GM18498 (cell line): Measurements from ENCODE around the gene KCNJ6.
"Not testable (repeated sequence)": the region's sequence is repeated elsewhere in the genome, so short reads cannot be mapped to it uniquely, and the experiment has no call there.

Experiments
- ATAC-seq: cut with Tn5 transposase; IDR thresholded peaks from one replicate; pipeline ENCODE4 v1.9.1; 2021; ENCODE audit warnings: mild to moderate bottlenecking, moderate library complexity; ENCODE audit not compliant: unreplicated experiment

Gene KCNJ6, protein sequence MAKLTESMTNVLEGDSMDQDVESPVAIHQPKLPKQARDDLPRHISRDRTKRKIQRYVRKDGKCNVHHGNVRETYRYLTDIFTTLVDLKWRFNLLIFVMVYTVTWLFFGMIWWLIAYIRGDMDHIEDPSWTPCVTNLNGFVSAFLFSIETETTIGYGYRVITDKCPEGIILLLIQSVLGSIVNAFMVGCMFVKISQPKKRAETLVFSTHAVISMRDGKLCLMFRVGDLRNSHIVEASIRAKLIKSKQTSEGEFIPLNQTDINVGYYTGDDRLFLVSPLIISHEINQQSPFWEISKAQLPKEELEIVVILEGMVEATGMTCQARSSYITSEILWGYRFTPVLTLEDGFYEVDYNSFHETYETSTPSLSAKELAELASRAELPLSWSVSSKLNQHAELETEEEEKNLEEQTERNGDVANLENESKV

DNA sequence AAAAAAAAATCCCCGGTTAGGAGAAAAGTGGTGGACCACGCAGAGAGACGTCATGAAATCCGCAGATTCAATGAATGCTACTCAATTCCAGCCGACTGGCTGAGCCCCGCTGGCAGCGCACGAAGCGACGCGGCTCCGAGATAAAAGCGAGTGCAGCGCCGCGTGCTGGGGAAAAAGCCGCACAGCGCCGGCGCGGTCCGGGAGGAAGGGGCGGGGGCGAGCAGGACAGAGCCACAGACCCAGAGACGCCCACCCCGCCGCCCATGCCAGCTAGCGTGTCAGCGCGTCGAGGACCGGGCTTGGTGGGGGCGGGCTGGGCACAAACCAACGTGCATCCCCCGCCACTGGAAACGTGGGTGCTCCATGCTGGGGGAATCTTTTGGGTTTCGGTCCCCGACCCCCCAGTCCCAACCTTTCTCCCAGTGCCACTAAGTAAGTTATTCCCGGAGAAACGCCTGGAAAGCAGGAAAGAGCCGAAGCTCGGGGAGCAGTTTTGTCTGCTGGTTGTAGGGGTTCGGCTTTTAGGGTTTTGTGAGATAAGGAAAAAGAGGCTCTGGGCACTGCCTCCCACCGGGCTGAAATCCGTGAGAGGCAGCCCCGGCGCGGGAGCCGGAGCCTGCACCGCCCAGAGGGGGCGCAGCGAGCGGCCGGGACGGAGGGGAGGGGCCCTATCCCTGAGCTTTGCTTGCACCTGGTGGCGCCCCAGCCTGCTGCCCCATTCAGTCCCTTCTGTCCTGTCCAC, at the start of gene KCNJ6:
TSS of gene KCNJ6 (minus strand) at position 148 of the 742 bp plus-strand sequence. CDS start 75,775 bp downstream, outside the sequence.
- ATAC-seq = no peak

DNA sequence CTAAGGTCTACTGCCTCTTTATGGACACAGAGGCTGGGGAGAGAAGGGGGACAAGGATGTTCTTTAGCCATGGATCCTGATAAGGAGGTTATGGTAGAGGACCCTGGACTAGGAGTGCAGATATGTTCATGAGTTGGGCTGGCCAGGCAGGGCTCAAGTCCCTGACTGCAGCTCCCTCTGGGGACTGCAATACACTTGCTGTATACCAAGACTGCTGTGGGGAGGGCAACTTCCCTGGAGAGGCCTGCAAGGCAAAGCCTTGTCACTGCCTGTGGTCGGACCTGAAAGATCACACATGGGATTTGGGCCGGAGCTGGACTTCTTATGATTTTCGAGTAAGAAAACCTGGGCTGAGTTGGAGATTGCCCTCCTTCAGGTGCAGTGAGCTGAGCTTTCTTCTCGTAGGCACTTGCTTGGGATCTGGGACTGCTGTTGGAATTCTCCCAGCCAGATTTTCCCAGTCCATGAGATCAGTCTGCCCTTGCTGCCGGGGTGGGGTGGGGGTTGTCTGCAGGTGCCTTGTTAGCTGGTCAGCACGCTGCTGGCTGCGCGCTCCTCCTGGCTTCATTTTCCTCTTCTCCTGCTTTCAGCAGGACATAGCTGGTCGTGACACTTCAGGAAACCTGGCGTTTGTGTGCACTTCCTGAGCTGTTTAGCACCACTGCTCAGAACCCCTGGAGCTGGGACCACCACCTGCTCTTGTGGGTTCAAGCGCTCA, 49.0 kb upstream of the KCNJ6 start:
- ATAC-seq = no peak

DNA sequence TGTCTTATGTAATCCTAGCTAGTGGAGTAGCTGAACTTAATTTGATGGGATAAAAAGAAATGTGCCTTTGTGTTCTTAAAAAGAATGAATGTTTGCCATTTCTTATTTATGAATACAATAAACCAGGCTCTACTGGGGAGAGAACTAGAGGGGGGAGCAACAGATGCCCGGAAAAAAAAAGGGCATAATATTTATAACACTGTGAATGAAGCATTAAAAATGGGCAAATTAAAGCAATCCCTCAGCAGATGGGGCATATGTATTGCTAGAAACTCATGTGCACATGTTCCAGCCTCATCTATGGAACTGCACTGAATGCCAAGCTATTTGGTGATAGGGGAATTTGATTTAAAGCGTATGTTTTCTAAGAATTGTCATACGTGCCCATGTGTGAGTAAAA, 42.3 kb upstream of the KCNJ6 start:
- no peak for ATAC-seq

DNA sequence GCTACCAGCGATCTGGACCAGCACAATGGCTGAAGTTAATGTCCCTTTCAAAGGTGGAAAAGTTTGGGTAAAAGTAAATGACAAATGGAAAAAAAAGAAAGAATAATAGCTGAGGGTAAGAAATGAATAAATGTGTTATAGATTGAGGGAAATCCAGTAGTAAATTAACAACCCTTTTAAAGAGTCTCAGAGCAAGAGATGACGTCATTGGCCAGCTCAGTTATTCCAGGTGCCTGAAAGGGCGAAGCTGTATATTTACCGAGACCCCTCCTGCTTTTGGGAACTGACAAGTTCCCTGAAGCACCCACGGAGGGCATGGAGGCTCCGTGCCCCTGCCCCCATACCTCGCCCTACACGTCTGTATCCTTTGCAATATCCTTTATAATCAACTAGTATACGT, 40.5 kb upstream of the KCNJ6 start:
- no peak for ATAC-seq

DNA sequence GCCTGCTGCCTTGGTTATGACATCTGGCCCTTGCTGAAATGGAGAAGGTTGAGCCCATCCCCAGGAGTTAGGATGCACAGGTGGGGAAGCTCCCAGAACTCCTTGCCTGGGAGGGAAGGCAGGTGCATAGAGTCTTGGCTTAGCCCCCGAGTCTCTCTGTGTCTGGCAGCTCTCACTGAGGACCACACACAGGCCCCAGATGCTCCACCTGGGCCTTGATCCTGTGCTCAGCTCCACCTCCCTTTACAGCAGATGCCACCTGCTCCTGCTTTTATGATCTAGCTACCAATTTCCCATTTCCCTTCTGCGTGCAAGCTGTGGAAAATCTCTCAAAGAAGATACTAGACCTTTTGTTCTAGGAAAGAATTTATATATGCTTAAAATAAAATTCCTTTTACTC, 28.8 kb upstream of the KCNJ6 start:
- no peak for ATAC-seq

DNA sequence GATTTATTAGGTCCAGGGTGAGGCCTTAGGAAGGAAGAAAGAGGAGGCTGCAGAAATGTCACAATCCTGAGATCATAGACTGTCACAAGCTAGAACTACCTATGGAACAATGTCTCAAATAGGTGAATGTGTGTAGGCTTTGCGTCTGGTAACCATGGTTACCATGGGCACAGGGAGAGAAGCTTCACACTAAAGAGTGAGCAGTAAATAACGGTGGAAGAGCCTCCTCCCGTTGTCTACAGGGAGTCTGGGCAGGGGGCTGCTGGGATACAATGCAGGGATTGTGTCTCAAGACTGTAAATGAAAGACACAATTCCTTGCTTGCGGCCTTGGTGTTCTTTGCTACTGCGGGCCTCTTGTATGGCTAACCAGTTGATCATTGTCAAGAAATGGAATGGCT, 28.2 kb upstream of the KCNJ6 start:
- ATAC-seq = no peak

DNA sequence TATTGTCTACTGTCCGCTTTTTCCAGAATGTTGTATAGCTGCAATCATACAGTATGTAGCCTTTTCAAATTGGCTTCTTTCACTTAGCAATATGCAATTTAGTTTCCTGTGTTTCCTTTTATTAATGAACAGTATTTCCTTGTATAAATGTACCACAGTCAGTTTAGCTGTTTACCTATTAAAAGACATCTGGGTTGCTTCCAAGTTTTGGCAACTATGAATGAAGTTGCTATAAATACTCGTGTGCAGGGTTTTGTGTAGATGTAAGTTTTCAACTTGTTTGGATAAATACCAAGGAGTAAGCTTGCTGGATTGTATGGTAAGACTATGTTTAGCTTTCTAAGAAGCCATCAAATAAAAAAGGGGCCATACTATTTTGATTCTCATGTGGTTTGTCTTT, 24.4 kb upstream of the KCNJ6 start:
- no peak for ATAC-seq

DNA sequence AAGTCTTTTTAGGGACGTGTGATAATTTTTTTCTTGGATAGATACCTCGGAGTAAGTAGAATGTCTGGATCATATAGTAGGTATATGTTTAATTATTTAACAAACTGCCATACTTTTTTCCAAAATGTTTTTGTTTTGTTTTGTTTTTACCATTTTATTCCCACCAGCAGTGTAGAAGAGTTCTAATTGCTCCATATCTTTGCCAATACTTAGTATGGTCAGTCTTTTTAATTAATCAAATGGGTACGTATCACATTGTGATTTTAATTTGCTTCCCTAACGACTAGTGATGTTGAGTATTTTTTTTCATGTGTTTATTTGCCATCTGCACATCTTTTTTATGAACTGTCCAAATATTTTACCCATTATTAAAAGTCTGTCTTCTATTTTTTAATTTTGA, 23.6 kb upstream of the KCNJ6 start:
- no peak for ATAC-seq

DNA sequence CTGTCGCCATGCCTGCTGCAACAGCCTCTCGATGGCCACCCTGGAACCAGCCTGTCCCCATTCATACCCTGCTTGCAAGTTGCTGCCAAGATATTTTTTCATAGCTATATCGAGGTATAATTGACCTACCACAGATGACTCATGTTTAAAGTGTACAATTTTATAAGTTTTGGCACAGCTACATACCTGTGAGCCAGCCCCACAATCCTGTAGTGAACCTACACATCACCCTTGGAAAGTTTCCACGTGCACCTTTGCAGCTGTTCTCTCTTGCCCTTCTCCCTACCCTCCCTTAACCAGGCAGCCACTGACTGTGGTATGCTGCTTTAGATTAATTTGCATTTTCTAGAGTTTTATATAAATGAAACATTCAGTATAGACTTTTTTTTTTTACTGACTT, 23.0 kb upstream of the KCNJ6 start:
- ATAC-seq = no peak

DNA sequence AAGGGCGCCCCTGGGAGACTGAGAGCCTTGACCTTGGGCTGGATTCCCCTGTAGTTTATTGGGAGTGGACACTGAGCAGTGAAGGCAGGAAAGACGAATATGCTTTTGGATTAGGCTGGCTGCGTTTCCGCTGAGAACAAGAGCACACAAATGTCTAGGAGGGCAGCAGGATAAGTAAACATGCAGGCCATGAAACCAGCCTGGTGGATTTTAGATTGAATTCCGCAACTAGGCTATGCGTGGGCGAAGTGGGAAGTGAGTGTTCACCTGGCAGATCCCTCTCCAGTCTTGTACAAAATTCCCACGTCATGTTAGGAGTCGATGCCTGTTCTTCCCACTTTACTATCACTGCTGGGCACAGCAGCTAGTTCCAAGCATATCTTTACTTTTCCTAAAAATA, 21.4 kb upstream of the KCNJ6 start:
- no peak for ATAC-seq

DNA sequence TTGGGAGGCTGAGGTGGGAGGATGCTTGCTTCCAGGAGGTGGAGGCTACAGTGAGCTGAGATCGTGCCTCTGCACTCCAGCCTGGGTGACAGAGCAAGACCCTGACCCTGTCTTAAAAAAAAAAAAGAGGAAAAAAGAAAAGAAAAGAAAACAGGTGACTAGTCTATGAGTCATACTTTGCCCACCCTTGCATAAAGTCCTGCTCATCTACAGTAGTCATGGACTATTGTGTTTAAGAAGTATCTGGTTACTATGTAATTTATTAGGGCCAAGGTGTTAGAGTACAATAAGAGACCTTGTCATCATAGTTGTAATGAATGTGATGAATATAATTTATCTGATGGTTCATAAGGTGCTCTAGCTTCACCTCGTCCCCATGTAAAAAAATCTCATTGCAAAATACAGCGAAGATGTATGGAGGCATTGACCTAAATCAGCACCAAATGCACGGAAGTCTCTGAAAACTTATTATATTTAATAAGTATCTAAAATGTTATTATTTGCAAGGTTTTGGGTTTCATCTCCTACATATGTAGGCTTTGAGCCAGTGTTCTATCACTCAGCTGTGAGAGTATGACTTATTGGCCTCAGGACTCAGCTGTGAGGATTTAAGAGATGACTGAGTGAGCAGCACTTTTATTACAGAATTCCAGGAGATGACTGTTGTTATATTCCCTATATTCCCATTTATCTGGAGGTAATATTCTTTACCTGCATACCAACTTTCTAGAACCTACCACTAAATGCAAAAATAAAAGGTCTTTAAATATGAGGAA, 19.9 kb upstream of the KCNJ6 start:
- ATAC-seq = no peak

DNA sequence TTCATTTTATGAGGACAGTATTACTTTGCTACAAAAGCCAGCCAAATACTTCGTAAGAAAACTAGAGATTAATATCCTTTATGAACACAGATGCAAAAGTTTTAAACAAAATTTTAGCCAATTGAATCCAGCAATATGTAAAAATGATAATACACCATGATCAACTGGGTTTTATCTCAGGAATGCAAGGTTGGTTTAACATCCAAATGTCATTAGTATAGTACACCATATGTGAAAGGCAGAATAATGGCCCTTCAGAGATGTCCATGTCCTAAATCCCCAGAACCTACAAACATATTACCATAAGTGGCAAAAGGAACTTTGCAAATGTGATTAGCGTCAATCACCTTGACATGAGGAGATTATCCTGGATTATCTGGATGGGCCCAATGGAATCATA, 16.7 kb upstream of the KCNJ6 start:
- no peak for ATAC-seq

DNA sequence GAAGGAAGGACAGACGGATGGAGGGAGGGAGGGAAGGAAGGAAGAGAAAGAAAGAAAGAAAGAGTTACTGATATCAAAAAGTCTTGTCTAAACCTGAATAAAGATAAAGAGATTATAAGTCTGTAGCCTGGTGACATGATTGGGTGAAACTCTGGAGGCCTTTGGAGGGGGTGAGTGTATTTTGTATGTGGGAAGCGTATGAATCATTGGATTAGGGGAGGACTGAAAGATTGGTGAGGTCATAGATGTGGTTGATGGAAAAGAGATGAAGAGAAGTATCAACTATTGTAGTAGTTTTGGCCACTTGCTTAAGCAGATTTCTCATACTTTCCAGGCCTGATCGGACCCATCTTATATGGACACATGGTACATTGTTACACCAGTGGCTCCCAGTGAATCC, 11.5 kb upstream of the KCNJ6 start:
- ATAC-seq = no peak

DNA sequence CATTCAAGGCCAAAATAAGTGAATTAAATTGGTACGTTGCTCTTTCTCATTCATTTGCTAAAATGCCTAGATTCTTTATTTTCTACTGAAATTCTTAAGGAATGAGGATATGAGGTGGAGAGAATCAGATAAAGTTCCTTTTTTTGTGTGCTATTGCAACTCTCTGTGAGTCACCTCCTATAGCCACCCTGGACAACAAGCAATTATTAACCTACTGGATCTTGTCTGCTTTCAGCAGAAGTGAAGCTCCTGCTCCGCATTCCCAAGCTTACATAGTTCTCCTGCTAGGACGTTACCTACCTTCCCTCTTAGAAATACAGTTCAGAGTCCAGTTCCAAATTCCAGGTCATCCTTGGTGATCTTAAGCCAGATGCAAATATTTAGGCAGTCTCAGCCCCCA, 4.8 kb upstream of the KCNJ6 start:
- ATAC-seq = no peak

DNA sequence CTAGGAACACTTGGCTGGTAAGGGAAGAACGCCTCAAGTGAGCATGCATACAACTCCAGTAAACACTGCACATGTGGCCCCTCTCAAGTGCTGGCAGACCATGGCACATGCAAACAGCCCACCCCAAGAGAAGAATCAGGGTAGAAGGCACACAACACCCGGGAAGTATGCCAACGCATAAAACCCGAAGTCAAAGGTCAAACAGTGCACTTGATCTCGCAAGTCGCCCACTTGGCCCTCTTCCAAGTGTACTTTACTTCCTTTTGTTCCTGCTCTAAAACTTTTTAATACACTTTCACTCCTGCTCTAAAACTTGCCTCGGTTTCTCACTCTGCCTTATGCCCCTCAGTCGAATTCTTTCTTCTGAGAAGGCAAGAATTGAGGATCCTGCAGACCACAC, 4.0 kb upstream of the KCNJ6 start:
- ATAC-seq = not testable (repeated sequence)

DNA sequence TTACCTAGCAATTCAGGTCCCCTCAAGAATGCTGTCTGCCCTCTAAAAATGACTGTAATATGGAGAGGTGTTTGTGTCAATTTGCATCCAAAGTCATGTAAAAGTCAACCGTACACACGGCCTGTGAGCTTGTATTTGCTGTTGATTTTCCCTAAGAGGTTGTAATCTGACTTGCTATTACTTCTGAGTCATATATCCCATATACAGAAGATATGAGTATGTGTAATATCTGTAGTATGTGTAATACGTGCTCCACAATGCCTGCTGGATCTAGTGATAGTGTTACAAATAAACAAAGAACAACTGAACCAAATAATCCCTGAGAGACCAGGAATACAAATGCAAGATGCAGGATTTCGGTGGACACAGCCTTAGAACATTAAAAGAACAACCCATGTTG, 1.4 kb upstream of the KCNJ6 start:
- no peak for ATAC-seq

DNA sequence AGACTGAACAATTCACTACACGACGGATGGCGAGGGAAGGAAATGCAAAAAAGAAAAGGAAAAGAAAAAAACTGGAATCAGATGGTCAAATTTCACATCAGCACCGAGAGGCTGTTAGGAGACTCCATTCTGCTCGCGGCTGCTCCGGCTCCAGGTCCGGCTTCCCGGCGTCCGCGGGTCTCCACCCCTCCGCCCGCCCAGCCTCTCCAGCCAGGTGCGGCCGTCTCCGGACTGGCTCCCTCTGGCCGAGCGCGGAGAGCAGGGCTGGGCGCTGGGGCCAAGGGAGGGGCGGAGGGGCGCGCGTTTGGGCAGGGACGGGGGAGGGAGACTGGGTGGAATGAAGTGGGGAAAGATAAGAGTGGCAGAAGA, 332 bp downstream of the KCNJ6 start:
- no peak for ATAC-seq

DNA sequence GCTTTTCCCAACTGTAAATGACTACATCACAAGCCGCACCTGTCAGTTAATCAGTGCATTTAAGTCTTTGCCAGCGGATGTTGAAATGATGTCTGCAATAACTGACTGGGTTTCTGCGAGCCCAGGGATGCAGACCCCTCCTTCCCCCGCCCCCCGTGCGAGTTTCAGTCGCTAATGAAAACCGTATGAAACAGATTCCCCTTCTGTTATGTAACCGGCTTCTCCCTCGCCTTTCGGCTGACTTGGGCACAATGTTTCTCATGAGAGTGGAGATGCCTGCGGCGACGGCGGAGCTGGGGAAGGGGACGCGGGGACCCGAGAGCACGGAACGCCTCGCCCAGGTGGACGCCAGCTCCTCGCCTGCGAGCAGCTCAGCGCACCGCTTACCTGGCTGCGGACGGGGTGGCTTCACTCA, 753 bp downstream of the KCNJ6 start:
- no peak for ATAC-seq

DNA sequence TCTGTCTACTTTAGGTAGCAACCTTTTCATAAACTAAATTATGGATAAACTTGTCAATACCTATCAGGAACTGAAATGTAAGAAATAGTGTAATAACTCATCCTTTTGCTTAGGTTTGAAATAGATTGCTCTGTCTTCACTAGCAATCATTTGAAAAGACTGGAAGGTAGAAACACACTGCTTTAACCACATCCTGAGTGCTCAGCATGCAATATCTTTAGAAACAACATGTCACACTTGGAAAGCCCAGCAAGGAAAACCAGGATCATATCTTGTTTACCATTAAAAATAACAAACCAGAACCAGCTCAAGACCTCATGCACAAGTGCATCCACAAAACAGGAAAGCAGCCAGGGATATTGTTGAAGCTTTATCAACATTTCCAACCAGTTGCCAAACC, 3.6 kb downstream of the KCNJ6 start:
- no peak for ATAC-seq

DNA sequence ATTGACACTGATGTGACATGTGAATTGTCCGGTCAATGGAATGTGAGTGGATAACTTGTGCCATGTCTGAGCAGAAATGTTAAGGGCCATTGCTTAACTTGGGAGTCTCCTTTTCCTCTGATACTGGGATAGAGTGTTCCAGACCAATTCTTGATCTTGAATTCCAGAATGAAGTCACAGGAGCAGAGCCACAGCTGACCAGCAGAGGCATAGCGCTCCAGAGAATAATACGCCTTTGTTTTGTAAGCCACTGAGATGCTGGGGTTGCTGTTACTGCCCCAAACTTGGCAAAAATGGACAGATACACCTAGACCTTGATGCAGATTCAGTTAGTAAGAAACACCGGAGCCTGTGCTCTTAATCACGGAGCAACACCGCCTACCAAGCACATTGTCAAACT, 6.3 kb downstream of the KCNJ6 start:
- ATAC-seq = no peak

DNA sequence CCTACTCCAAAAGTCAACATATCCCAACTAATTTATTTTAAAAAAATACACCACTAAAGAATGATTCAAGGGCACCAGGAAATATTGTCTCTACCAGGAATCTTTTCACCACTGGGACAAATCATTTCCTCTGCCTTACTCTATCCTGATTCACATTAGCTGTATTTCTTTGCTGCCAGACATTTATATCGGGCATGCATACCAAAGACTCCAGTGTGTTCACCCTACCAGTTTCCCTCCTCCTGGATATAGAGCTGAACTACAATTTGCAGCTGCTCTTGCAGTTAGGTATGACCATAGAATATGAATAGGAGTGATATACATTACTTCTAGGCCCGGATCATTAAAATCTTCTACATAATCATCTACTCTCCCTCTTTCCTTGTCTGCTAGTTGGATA, 7.6 kb downstream of the KCNJ6 start:
- no peak for ATAC-seq
